Mesenchymal stem cell (in vitro differentiated cells and primary cell): Measurements from ENCODE around the gene IVD.

Experiments
- DNase-seq: peaks from one replicate; pipeline ENCODE4 v3.0.0-alpha.2; 2013
- H2AFZ ChIP-seq: one replicate; pipeline ENCODE4 v1.6.1; 2013; ENCODE audit warnings: low read depth, mild to moderate bottlenecking, control low read depth, inconsistent platforms, low read length, moderate library complexity
- H2AK5ac ChIP-seq: 2 replicates; pipeline ENCODE4 v1.6.1; 2013; ENCODE audit warnings: low read length, moderate library complexity, mild to moderate bottlenecking, inconsistent platforms; ENCODE audit not compliant: severe bottlenecking
- H2BK120ac ChIP-seq: one replicate; pipeline ENCODE4 v1.6.1; 2013; ENCODE audit warnings: low read depth, mild to moderate bottlenecking, inconsistent platforms, low read length, moderate library complexity
- H2BK12ac ChIP-seq, 2 experiments: one replicate each; pipeline ENCODE4 v1.6.1; 2013; ENCODE audit warnings: inconsistent platforms in 2 of 2, low read length in 2 of 2, mild to moderate bottlenecking in 2 of 2, moderate library complexity in 2 of 2, control low read depth in 1 of 2
- H2BK15ac ChIP-seq: one replicate; pipeline ENCODE4 v1.6.1; 2013; ENCODE audit warnings: mild to moderate bottlenecking, low read depth, inconsistent platforms; ENCODE audit not compliant: poor library complexity, severe bottlenecking
- H2BK5ac ChIP-seq: 2 replicates; pipeline ENCODE4 v1.6.1; 2013; ENCODE audit warnings: low read depth, mild to moderate bottlenecking, low read length, control low read depth, inconsistent platforms; ENCODE audit not compliant: poor library complexity, severe bottlenecking
- H3K14ac ChIP-seq, 2 experiments: one replicate each; pipeline ENCODE4 v1.6.1; 2013; ENCODE audit warnings: inconsistent platforms in 2 of 2, low read length in 2 of 2, control low read depth in 1 of 2, mild to moderate bottlenecking in 1 of 2, moderate library complexity in 1 of 2
- H3K18ac ChIP-seq, 2 experiments: one replicate each; pipeline ENCODE4 v1.6.1; 2013; ENCODE audit warnings: inconsistent platforms in 2 of 2, low read length in 2 of 2, control low read depth in 1 of 2, low read depth in 1 of 2, mild to moderate bottlenecking in 1 of 2
- H3K23ac ChIP-seq, 2 experiments: one replicate each; pipeline ENCODE4 v1.6.1; 2013; ENCODE audit warnings: inconsistent platforms in 2 of 2, low read length in 2 of 2, mild to moderate bottlenecking in 2 of 2, moderate library complexity in 2 of 2, control low read depth in 1 of 2
- H3K27ac ChIP-seq: 2 replicates; pipeline ENCODE4 v1.5.1; 2013; ENCODE audit warnings: mild to moderate bottlenecking, moderate library complexity, low read length, control low read depth, inconsistent platforms; ENCODE audit not compliant: poor library complexity, severe bottlenecking
- H3K27me3 ChIP-seq, 2 experiments: 2 replicates each; pipeline versions ENCODE4 v1.6.1 to v1.7.0; 2013; ENCODE audit warnings: low read length in 2 of 2, mild to moderate bottlenecking in 2 of 2, moderate library complexity in 2 of 2, control low read depth in 1 of 2, inconsistent platforms in 1 of 2; ENCODE audit not compliant: control insufficient read depth in 1 of 2, insufficient read depth in 1 of 2
- H3K36me3 ChIP-seq, 2 experiments: 2 replicates each; pipeline versions ENCODE4 v1.6.1 to v1.7.0; 2013; ENCODE audit warnings: low read length in 2 of 2, control low read depth in 1 of 2, inconsistent platforms in 1 of 2, low read depth in 1 of 2, mild to moderate bottlenecking in 1 of 2; ENCODE audit not compliant: insufficient read depth in 2 of 2, control insufficient read depth in 1 of 2
- H3K4ac ChIP-seq, 2 experiments: one replicate each; pipeline ENCODE4 v1.6.1; 2013; ENCODE audit warnings: inconsistent platforms in 2 of 2, low read length in 2 of 2, mild to moderate bottlenecking in 2 of 2, moderate library complexity in 2 of 2, control low read depth in 1 of 2, low read depth in 1 of 2
- H3K4me1 ChIP-seq: 2 replicates; pipeline ENCODE4 v1.6.1; 2013; ENCODE audit warnings: low read depth, low read length, control low read depth; ENCODE audit not compliant: control insufficient read depth, insufficient read depth
- H3K4me2 ChIP-seq: 2 replicates; pipeline ENCODE4 v1.6.1; 2013; ENCODE audit warnings: low read length, mild to moderate bottlenecking, inconsistent platforms; ENCODE audit not compliant: poor library complexity, severe bottlenecking
- H3K4me3 ChIP-seq, 2 experiments: 2 replicates each; pipeline versions ENCODE4 v1.5.1 to v1.7.0; 2013; ENCODE audit warnings: low read length in 2 of 2, mild to moderate bottlenecking in 2 of 2, control low read depth in 1 of 2, low read depth in 1 of 2; ENCODE audit not compliant: insufficient read depth in 1 of 2
- H3K79me1 ChIP-seq: replicated peaks from 2 replicates; pipeline ENCODE4 v1.6.1; 2013; ENCODE audit warnings: mild to moderate bottlenecking, control low read depth, low read length, inconsistent platforms; ENCODE audit not compliant: poor library complexity, severe bottlenecking
- H3K9ac ChIP-seq: 2 replicates; pipeline ENCODE4 v1.7.0; 2013; ENCODE audit warnings: mild to moderate bottlenecking, low read length, moderate library complexity
- H3K9me3 ChIP-seq: 2 replicates; pipeline ENCODE4 v1.7.0; 2013; ENCODE audit warnings: mild to moderate bottlenecking, low read length; ENCODE audit not compliant: control insufficient read depth
- H4K8ac ChIP-seq: one replicate; pipeline ENCODE4 v1.6.1; 2013; ENCODE audit warnings: inconsistent platforms, mild to moderate bottlenecking, low read length, moderate library complexity
- H4K91ac ChIP-seq: one replicate; pipeline ENCODE4 v1.6.1; 2013; ENCODE audit warnings: mild to moderate bottlenecking, low read length, inconsistent platforms
- WGBS: methylation state at CpG from one replicate; pipeline ENCODE4 v1.1.7; 2013; ENCODE audit warnings: mixed read lengths; 5-methylcytosine and 5-hydroxymethylcytosine counted together

The IVD gene

DNA sequence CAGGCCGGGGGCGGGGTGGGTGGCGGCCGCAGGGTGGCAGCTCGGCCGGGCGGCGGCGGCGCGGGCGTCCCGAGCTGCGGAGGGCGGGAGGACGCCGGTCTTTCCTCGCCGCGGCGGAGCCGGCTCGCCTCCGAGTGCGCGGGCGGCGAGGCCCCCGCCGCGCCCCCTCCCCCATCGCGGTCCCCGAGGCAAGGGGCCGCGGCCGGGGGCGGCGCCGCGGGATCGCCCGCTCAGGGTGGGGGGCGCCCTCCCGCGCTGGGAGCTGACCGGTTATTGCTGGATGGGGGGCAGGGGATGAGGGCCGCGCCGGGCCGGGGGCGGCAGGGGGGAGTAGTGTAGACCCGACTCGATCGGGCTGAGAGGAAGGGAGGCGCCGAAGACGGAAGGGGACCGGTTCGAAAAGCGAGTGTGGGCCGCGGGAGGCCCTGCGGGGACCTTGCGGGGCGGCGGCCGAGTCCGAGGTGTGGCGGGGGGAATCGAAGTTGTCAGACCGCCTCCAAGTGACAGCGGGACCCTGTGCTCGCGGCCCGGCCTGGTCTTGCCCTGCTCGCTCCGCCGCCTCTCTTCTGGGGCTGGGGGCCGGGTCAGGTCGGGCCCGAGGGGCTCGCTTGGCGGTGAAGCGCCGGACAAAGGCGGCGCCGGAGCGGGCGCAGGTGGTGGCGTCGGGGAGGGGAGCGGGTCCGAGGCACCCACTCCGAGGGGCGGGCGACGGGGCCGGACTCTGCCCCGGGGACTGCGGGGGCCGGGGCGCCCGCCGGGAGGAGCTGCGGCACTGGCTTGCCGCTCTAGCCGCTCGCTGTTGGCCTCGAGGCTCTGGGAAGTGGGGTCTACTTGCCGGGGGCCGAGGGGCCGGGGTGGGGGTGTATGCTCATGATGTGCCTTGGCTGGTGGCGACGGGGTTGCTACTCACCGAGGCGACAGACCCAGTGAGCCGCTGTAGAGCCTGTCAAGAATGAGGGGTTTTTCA is 36.3 kb downstream of the IVD start:
- H3K36me3 ChIP-seq, result peaks cover 0 to 3% of the 10 kb centered on the region in 2 experiments
- peak overlapping the region; percentile 32 for H2AFZ ChIP-seq
- peaks cover 23 to 34% of the 10 kb centered on the region in 2 experiments for H3K27me3 ChIP-seq
- H3K4me2 ChIP-seq, result peak overlapping the region; percentile 97
- peak overlapping the region; percentile 99 for H2BK15ac ChIP-seq
- H4K91ac ChIP-seq, result no peak overlapping the region
- H4K8ac ChIP-seq, result no peak overlapping the region
- H2BK5ac ChIP-seq, result no peak overlapping the region
- H2BK120ac ChIP-seq, result peak overlapping the region; percentile 74
- H3K18ac ChIP-seq, result peak overlapping the region; percentile 77 to 81
- DNase-seq, result no peak
- H3K4ac ChIP-seq, result peak overlapping the region in 1 of 2 experiments; percentile 84
- no peaks in the 10 kb centered on the region for H3K9me3 ChIP-seq
- H3K27ac ChIP-seq, result no peak overlapping the region
- peak overlapping the region; percentile 79 to 94 for H3K4me3 ChIP-seq
- peak overlapping the region in 1 of 2 experiments; percentile 53 for H3K14ac ChIP-seq
- H3K79me1 ChIP-seq, result peaks cover 13% of the 10 kb centered on the region
- H2BK12ac ChIP-seq, result peak overlapping the region in 1 of 2 experiments; percentile 73
- H3K23ac ChIP-seq, result peak overlapping the region in 1 of 2 experiments; percentile 95
- under 1% methylated on average over 67 of the region's 119 CpGs for WGBS
- H3K9ac ChIP-seq, result peak overlapping the region; percentile 78
- no peak overlapping the region for H2AK5ac ChIP-seq
- peaks cover 26% of the 10 kb centered on the region for H3K4me1 ChIP-seq

DNA sequence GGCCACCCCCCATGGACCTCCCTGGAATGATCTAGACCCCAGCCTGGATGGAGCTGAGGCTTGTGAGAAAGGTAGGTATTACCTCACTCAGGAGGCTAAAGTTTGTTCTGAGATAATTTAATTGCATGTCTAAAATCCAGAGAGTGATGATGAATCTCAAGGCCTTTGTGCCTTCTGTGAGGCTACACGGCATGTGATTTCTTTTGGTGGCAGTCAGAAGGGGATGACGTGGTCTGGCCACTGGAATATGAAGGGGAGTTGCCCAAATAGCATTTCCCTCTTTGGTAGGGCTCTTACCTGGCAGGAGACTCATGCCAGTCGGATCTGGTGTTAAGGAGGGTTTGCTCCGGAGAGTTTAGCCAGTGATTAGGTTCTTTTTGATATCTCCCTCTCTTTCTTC is 37.7 kb downstream of the IVD start:
- Histone ChIP-seq H3K23ac (peak overlapping the region in 1 of 2 experiments; percentile 67), H3K4me2 (no peak overlapping the region), H2BK5ac (no peak overlapping the region), H2BK12ac (no peak overlapping the region), H3K4ac (no peak overlapping the region), H4K8ac (no peak overlapping the region), H2BK15ac (no peak overlapping the region), H3K79me1 (peaks cover 16% of the 10 kb centered on the region), H2AFZ (no peak overlapping the region), H3K27me3 (peaks cover 9 to 20% of the 10 kb centered on the region in 2 experiments), H2BK120ac (no peak overlapping the region), H4K91ac (no peak overlapping the region), H3K4me1 (peaks cover 20% of the 10 kb centered on the region), H3K9ac (peak overlapping the region; percentile 78), H3K36me3 (peaks cover 0 to 3% of the 10 kb centered on the region in 2 experiments), H3K27ac (no peak overlapping the region), H3K14ac (no peak overlapping the region), H2AK5ac (no peak overlapping the region), H3K18ac (no peak overlapping the region), H3K4me3 (no peak overlapping the region), H3K9me3 (no peaks in the 10 kb centered on the region)
- 67% methylated on average over 4 of the region's 4 CpGs for WGBS
- no peak for DNase-seq

DNA sequence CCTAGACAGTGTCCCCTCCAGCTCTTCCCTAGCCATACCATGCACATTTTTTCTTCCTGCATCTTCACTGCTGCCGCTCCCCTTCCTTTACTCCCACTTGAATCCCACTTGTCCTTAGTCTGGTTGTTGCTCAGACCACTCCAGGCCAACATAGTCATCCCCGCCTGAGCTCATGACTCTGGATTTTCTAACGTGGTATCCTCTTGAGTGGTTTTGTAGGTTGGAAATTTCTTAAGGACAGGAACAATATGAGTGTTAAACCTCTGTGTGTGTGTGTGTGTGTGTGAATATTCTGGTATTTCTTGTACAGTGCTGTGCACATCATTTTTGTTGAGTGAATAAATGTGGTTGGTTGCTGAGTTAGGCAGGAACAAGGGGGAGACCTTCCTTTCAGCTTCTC is 38.3 kb downstream of the IVD start:
- Histone ChIP-seq H2BK12ac (no peak overlapping the region), H3K4me1 (peaks cover 20% of the 10 kb centered on the region), H4K91ac (no peak overlapping the region), H2BK120ac (no peak overlapping the region), H3K36me3 (peaks cover 0 to 3% of the 10 kb centered on the region in 2 experiments), H3K23ac (no peak overlapping the region), H3K27me3 (peaks cover 4 to 14% of the 10 kb centered on the region in 2 experiments), H2AFZ (no peak overlapping the region), H3K14ac (no peak overlapping the region), H4K8ac (no peak overlapping the region), H3K18ac (peak overlapping the region in 1 of 2 experiments; percentile 34), H2BK5ac (no peak overlapping the region), H3K9ac (no peak overlapping the region), H3K4me3 (no peak overlapping the region), H2BK15ac (no peak overlapping the region), H3K27ac (no peak overlapping the region), H3K4me2 (no peak overlapping the region), H3K4ac (peak overlapping the region in 1 of 2 experiments; percentile 3), H3K9me3 (no peaks in the 10 kb centered on the region), H3K79me1 (peaks cover 21% of the 10 kb centered on the region), H2AK5ac (no peak overlapping the region)
- DNase-seq, result peak; percentile 49
- WGBS, result 74% methylated on average over 3 of the region's 3 CpGs

DNA sequence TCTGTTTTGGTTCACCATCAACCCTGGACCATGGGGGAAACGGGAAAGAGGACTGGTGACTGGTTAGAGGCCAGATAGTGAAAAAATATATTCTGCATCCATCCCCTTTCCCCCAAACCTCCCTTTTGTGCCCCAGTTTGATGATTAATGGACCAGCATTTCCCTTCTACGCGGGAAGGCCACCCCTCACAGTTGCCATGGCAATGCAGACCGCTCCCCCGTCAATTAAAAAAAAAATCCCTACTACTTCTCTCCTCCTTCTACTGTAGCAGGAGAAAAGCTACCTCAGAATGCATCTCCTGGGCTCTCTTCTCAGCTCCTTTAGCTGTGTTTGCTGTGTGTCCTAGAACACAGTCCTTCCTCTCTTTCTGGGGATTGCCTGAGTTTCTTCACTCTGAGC is 39.1 kb downstream of the IVD start:
- H3K14ac ChIP-seq, result no peak overlapping the region
- H2BK5ac ChIP-seq, result no peak overlapping the region
- H3K36me3 ChIP-seq, result peaks cover 0 to 3% of the 10 kb centered on the region in 2 experiments
- WGBS, result 75% methylated on average over 4 of the region's 5 CpGs
- H2AK5ac ChIP-seq, result no peak overlapping the region
- H4K8ac ChIP-seq, result no peak overlapping the region
- H4K91ac ChIP-seq, result no peak overlapping the region
- H3K23ac ChIP-seq, result no peak overlapping the region
- no peak overlapping the region for H2BK12ac ChIP-seq
- no peak overlapping the region for H2AFZ ChIP-seq
- no peak overlapping the region for H3K27ac ChIP-seq
- H3K4me2 ChIP-seq, result no peak overlapping the region
- peaks cover 0 to 5% of the 10 kb centered on the region in 2 experiments for H3K27me3 ChIP-seq
- H3K9me3 ChIP-seq, result no peaks in the 10 kb centered on the region
- peaks cover 14% of the 10 kb centered on the region for H3K4me1 ChIP-seq
- peak overlapping the region; percentile 7 for H2BK15ac ChIP-seq
- H2BK120ac ChIP-seq, result peak overlapping the region; percentile 19
- no peak for DNase-seq
- H3K4me3 ChIP-seq, result no peak overlapping the region
- peaks cover 24% of the 10 kb centered on the region for H3K79me1 ChIP-seq
- H3K18ac ChIP-seq, result no peak overlapping the region
- H3K4ac ChIP-seq, result no peak overlapping the region
- H3K9ac ChIP-seq, result no peak overlapping the region
